Osteocyte (in vitro differentiated cells): Measurements from ENCODE around the gene SPACA4. TPM values are rescaled to one million over a fixed set of nuclear protein-coding genes. Genes with fewer than 3 reads are reported as not detected.

ENCODE experiments used
- DNase-seq: peaks from one replicate; pipeline ENCODE4 v3.0.0; 2021; ENCODE audit warnings: mixed read lengths; ENCODE audit not compliant: unreplicated experiment; ENCODE audit errors: extremely low spot score
- H3K27ac Mint-ChIP-seq: one replicate; pipeline ENCODE4 v1.8.0; 2021; ENCODE audit warnings: mild to moderate bottlenecking, mixed read lengths; ENCODE audit not compliant: unreplicated experiment
- H3K27me3 Mint-ChIP-seq: one replicate; pipeline ENCODE4 v1.8.0; 2021; ENCODE audit warnings: mixed read lengths; ENCODE audit not compliant: unreplicated experiment
- H3K36me3 Mint-ChIP-seq: one replicate; pipeline ENCODE4 v1.8.0; 2021; ENCODE audit warnings: mixed read lengths; ENCODE audit not compliant: unreplicated experiment
- H3K4me1 Mint-ChIP-seq: one replicate; pipeline ENCODE4 v1.8.0; 2021; ENCODE audit warnings: mixed read lengths; ENCODE audit not compliant: unreplicated experiment
- H3K4me3 Mint-ChIP-seq: one replicate; pipeline ENCODE4 v1.8.0; 2021; ENCODE audit warnings: mild to moderate bottlenecking, moderate library complexity, mixed read lengths; ENCODE audit not compliant: unreplicated experiment
- H3K9me3 Mint-ChIP-seq: one replicate; pipeline ENCODE4 v1.8.0; 2021; ENCODE audit warnings: mixed read lengths; ENCODE audit not compliant: unreplicated experiment
- CTCF ChIP-seq: fragments of 200-600 bp; sonication (generic); IDR thresholded peaks from 2 replicates; pipeline ENCODE4 v1.5.0; 2021; ENCODE audit warnings: antibody characterized with exemption, mild to moderate bottlenecking, moderate library complexity
- long read RNA-seq: library from polyadenylated mRNA; unstranded; transcript quantifications from one replicate; pipeline ENCODE4 v2.0.0, GENCODE V29; 2021
- total RNA-seq: library from RNA; stranded (reverse); gene quantifications from 2 replicates; pipeline ENCODE4 v1.2.1, GENCODE V29; 2021

SPACA4 gene
- total RNA-seq, result not detected in 2 replicates
- long read RNA-seq, result 0 reads

DNA sequence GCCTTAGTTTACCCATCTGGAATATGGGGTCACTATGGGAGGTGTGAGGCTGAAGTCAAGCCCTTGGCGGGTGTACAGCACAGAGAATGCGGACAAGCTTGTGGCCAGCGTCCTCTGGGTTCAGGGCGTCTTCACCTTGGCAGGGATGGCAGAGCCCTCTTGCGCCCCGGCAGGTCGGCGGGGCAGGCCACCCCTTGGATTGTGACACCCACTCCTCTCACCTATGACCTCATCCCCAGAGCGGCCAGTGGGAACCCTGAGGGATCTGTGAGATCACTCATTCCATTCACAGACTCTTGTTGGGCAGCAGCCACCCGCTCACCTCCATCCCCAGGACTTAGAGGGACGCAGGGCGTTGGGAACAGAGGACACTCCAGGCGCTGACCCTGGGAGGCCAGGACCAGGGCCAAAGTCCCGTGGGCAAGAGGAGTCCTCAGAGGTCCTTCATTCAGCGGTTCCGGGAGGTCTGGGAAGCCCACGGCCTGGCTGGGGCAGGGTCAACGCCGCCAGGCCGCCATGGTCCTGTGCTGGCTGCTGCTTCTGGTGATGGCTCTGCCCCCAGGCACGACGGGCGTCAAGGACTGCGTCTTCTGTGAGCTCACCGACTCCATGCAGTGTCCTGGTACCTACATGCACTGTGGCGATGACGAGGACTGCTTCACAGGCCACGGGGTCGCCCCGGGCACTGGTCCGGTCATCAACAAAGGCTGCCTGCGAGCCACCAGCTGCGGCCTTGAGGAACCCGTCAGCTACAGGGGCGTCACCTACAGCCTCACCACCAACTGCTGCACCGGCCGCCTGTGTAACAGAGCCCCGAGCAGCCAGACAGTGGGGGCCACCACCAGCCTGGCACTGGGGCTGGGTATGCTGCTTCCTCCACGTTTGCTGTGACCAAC, at the start of gene SPACA4:
TSS of gene SPACA4 (plus strand) at position 280 of the 896 bp plus-strand sequence. CDS start at position 517, 237 bp downstream.
- Mint-ChIP-seq H3K36me3 (no peaks in the 10 kb centered on the region), H3K9me3 (no peaks in the 10 kb centered on the region), H3K27ac (no peak within 1 kb of the TSS), H3K27me3 (no peaks in the 10 kb centered on the region), H3K4me3 (no peak within 1 kb of the TSS), H3K4me1 (peaks cover 2% of the 10 kb centered on the region)
- no peak for TF ChIP-seq CTCF
- DNase-seq, result no peak

- Mint-ChIP-seq H3K27me3 (no peaks in the 10 kb centered on the region), H3K9me3 (no peaks in the 10 kb centered on the region), H3K36me3 (no peaks in the 10 kb centered on the region), H3K4me3 (no peak overlapping the region), H3K4me1 (peaks cover 10% of the 10 kb centered on the region), H3K27ac (no peak overlapping the region)
- no peak for DNase-seq
- no peak for TF ChIP-seq CTCF
These were observed 49.7 kb upstream of the SPACA4 start for GRCh38 chr19:48556825-48557224.

- Mint-ChIP-seq H3K4me1 (peaks cover 10% of the 10 kb centered on the region), H3K9me3 (no peaks in the 10 kb centered on the region), H3K27ac (no peak overlapping the region), H3K27me3 (no peaks in the 10 kb centered on the region), H3K36me3 (no peaks in the 10 kb centered on the region), H3K4me3 (no peak overlapping the region)
- no peak for DNase-seq
- TF ChIP-seq CTCF, result no peak
These were observed 48.4 kb upstream of the SPACA4 start for GRCh38 chr19:48558018-48558684.

DNA sequence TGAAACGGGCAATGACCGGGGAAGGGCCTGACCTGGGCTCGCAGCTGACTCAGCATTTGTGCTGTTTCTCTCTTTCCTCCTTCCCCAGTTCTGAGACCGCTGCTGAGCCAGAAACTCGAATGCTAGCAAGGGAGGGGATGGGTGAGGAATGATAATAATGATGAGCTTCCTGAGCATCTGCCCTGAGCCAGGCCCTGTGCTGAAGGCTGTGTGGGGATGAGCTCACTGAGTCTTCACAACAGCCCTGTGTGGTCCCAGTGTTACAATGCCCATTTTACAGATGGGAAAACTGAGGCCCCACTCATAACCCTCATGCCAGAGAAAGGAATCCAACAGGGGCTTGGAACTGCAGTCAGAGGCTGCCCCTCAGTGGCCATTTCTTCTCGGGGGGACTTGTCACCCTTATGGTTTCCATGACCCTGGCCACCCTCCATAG, 46.4 kb upstream of the SPACA4 start:
- DNase-seq, result no peak
- Mint-ChIP-seq H3K36me3 (no peaks in the 10 kb centered on the region), H3K27me3 (no peaks in the 10 kb centered on the region), H3K27ac (no peak overlapping the region), H3K4me3 (no peak overlapping the region), H3K4me1 (peaks cover 4% of the 10 kb centered on the region), H3K9me3 (no peaks in the 10 kb centered on the region)
- TF ChIP-seq CTCF, result peak; percentile 10

GRCh38 chr19:48561412-48561811, 45.1 kb upstream of the SPACA4 start:
- H3K27me3 Mint-ChIP-seq, result no peaks in the 10 kb centered on the region
- no peak overlapping the region for H3K27ac Mint-ChIP-seq
- H3K36me3 Mint-ChIP-seq, result no peaks in the 10 kb centered on the region
- TF ChIP-seq CTCF, result no peak
- no peaks in the 10 kb centered on the region for H3K9me3 Mint-ChIP-seq
- DNase-seq, result no peak
- H3K4me1 Mint-ChIP-seq, result peaks cover 4% of the 10 kb centered on the region
- no peak overlapping the region for H3K4me3 Mint-ChIP-seq
